GM21528 (cell line): Measurements from ENCODE around the gene AOC2.

Experiments
- ATAC-seq: cut with Tn5 transposase; IDR thresholded peaks from one replicate; pipeline ENCODE4 v1.9.1; 2021; ENCODE audit warnings: mild to moderate bottlenecking, moderate library complexity; ENCODE audit not compliant: unreplicated experiment, low FRiP score

AOC2 gene

DNA sequence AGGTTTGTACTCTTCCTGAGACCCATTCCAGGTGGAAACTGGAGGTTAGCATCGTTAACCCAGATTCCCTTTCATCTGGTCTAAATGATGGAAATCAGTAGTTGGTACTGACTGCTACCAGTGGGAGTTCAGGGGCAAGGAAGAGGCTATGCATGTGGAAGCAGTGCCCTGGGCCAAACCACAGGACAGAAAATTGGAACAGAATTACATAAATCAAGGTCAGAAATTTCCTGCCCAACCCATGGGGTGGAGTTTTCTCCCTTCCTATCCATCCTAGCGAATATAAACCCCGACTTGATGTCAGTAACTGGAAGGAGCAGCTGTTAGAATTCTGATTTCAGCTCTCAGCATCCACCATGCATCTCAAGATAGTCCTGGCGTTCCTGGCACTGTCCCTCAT lies at the start of gene AOC2:
Gene AOC2 (plus strand): TSS at position 310 of the 400 bp plus-strand sequence. CDS start 47 bp downstream, at position 357.
- ATAC-seq = no peak

GRCh38 chr17:42795061-42795460 lies 49.3 kb upstream of the AOC2 start:
- ATAC-seq = no peak

- no peak for ATAC-seq
Measured at GRCh38 chr17:42795465-42795864, 48.9 kb upstream of the AOC2 start.

DNA sequence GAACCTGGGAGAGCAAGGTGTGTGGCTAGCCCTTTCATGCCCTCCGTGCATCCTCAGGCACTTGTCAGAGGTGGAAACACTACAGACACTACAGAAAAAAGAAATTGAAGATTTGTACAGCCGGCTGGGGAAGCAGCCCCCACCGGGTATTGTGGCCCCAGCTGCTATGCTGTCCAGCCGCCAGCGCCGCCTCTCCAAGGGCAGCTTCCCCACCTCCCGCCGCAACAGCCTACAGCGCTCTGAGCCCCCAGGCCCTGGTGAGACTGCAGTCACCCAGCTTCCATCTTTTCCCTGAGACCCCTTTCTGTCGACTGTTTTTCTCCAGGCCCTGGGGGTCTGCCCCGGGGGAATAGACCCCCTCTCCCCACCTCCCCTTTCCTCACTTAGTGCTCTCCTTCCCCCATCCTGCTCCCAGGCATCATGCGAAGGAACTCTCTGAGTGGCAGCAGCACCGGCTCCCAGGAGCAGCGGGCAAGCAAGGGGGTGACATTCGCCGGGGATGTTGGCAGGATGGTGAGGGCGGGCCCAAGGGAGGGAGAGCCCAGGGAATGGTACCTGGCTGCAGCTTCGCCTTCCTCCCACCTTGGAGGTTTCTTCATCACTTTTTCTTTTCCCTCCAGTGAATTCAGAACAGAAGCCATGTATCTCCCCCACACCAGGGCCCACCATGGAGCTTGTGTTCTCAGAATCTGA lies 48.2 kb upstream of the AOC2 start:
- no peak for ATAC-seq

DNA sequence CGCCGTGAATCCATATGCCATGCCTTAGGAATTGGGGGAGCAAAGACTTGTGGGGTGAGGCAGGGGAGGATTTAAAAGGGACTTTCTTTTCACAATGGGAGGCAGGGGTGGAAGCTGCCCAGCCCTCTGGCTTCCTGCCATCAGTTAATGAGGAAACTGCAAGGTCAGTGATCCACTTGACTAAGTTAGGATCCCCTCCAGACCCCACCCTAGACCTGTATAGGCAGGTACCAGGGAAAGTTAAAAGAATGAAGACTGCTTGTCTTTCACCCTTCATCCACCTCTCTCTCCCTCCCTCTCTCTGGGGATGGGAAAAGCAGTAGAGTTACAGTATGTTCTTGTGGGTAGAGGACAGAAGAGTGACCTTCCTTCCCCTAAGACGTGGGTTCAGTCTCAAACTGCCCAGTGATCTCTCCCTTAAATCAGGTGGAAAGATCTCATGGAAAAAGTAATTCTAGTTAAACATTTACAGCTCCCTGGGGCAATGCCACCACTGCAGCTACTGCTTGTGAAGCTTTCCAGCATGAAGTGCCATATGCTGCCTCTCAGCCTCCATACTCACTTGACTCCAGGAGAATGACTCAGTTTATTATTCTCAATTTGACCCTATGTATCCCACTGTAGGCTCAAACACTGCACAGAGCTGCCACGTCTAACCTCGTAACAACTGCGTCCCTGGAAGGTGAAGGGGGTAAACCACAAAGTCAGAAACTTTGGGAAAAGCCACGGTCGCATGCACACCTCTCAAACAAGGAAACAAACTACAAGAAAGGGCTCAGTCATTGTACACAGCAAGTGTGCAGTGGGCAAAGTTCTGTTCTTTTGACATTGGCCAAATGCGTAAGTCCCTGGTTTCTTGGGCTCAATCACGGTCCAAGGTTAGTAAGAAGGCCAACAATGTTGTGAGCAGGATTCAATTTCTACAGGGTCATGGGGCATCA lies 47.0 kb upstream of the AOC2 start:
- ATAC-seq = no peak

DNA sequence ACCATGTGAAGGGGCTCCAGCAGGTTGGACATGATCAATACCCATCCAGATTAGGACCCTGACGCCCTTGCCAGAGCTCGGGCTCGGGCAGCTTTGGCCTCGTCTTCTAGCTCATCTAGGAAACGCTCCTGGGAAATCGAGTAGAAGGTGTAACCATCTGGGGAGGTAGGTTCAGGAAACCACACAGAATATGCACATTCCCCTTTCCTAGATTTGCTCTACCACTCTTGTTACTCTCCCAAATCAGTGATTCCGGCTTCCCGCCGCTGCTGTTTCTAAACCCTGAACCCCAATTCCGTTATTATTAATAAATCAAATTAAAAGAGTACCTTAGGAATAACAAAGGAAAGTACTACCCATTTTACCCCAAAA lies 46.4 kb upstream of the AOC2 start:
- no peak for ATAC-seq

GRCh38 chr17:42798383-42799380 lies 45.7 kb upstream of the AOC2 start, which contains the start of the genes CNTD1 and COA3:
TSS of gene CNTD1 (plus strand) at chr17:42798861. CDS start at chr17:42799068, 207 bp downstream.
TSS of gene COA3 (minus strand) at chr17:42798704. CDS start at chr17:42798681, 23 bp downstream.
- ATAC-seq = peak; percentile 70

DNA sequence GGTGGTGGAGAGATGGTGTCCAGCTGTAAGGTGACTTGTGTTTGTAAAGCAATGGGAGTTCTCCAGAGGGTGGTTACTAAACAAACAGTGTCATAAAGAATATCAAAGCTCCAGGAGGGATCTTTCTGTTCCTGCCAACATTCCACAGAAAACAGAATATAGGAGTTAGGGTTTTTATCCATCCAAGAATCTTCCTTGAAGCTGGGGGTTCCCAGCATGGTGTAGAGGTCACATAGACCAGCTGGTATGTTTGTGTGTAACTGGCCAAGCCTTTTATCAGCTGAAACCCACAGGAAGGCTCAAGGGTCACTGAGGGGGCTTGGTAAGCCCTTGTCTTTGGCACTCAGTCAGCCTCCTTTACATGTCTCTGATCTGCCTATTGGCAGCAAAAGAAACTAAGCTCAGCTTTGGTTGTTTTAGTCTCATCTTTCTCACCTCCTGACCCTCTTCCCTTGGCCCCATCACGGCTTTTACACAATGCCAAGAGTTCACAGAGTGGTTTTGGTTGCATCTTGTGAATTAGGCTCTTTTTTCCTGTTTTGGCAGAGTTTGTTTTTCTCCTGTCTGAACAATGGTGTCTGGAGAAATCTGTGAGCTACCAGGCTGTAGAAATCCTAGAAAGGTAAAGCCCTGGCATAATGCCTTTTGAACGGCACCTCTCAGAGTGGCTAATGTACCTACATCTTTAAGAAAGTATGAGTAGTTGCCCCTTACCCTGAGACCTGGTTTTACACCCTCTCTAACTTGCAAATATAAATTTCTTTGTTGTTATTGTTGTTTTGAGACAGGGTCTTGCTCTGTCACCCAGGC lies 41.1 kb upstream of the AOC2 start:
- ATAC-seq = no peak

DNA sequence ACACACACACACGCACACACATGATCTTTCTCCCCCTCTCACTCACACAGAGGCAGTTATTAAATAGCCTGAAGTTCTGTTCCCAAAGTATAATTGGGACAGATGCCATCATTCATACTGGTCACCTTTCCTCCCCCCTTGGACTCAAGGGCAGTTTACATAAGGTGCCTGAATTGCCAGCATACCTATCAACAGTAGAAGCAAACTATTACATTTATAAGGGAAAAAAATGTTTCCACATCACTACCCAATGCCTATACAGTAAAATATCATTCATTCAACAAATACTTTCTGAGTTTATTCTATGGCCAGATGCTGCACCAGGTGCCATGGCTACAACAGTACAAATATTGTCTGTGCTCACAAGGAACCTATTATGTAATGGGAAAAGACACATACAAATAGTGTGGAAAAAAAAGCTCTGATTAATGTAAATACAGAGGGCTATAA lies 39.4 kb upstream of the AOC2 start:
- ATAC-seq = no peak

- no peak for ATAC-seq
Measured at GRCh38 chr17:42806249-42806648, 38.1 kb upstream of the AOC2 start.

- no peak for ATAC-seq
Measured at GRCh38 chr17:42809250-42809649, 35.1 kb upstream of the AOC2 start.

GRCh38 chr17:42814633-42815399 lies 29.6 kb upstream of the AOC2 start:
- ATAC-seq = no peak

DNA sequence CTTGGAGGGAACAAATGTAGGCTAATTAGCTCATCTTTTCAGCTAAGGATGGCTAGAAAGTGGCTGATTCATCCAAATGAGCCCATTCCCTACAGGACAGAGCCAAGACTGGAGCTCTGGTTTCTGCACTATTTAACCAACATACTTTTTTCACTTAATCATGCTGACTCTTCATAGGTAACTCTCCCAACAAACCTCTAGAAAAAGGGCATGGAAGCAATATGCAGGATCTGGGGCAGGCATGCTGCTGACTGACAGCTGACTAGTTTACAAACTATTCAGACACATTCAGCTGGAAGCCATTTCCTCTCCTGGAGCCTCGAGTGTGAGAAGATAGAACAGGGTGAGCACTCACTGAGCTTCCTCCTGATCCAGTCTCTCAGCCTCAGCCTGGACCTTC lies 26.5 kb upstream of the AOC2 start:
- ATAC-seq = no peak

- ATAC-seq = no peak
Measured at GRCh38 chr17:42818379-42818778, 26.0 kb upstream of the AOC2 start.

DNA sequence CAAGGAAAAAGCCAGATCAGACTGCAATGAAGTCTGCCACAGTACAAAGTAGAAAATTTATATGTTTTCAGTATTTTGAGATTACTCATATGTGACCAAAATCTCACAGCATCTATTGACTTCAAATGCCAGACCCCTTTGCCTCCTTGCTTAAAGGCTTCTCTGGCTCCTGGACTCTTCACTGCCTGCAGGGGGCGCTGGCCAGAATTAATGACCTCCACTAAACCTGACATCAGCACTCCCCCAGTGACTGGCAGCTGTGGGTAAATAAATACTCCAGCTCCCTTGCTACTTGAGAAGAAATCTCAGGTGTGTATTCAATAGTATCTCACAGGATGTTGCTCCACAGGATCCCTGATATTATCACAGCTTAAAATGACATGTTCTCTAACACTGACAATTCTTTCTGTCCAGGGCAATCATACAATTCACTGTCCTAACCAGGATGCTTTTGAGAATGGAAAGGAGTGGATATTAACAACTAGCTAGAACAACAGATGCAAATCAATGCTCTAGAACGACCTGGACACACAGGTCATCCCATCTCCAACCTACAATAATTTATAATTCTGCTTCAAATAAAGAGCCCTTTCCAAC lies 24.3 kb upstream of the AOC2 start:
- no peak for ATAC-seq

GRCh38 chr17:42821176-42821575 lies 23.2 kb upstream of the AOC2 start:
- no peak for ATAC-seq

GRCh38 chr17:42827472-42827871 lies 16.9 kb upstream of the AOC2 start:
- no peak for ATAC-seq

GRCh38 chr17:42830971-42831370 lies 13.4 kb upstream of the AOC2 start:
- ATAC-seq = no peak
